T-helper 1 cell treated with Interleukin-12 subunit alpha and Interleukin-12 subunit beta and Interleukin-4 antibody, amounts not matched to agents 30 μg/mL and 1 μg/mL, for 36 hours (primary cell): Measurements from ENCODE around the gene IFT43.
"Not testable (repeated sequence)": the region's sequence is repeated elsewhere in the genome, so short reads cannot be mapped to it uniquely, and the experiment has no call there.

Experiments
- H3K27ac Mint-ChIP-seq: one replicate; pipeline ENCODE4 v1.8.0; 2021; ENCODE audit warnings: mild to moderate bottlenecking, mixed read lengths
- H3K27me3 Mint-ChIP-seq: one replicate; pipeline ENCODE4 v1.8.0; 2021; ENCODE audit warnings: low read depth, mixed read lengths
- H3K36me3 Mint-ChIP-seq: one replicate; pipeline ENCODE4 v1.8.0; 2021; ENCODE audit warnings: low read depth, mixed read lengths
- H3K4me1 Mint-ChIP-seq: one replicate; pipeline ENCODE4 v1.8.0; 2021; ENCODE audit warnings: low read depth, mixed read lengths
- H3K4me3 Mint-ChIP-seq: one replicate; pipeline ENCODE4 v1.8.0; 2021; ENCODE audit warnings: mild to moderate bottlenecking, moderate library complexity, mixed read lengths
- H3K9me3 Mint-ChIP-seq: one replicate; pipeline ENCODE4 v1.8.0; 2021; ENCODE audit warnings: mixed read lengths

IFT43 gene

GRCh38 chr14:75987201-75987970 lies 1.8 kb downstream of the IFT43 start:
- Mint-ChIP-seq H3K27ac (no peak overlapping the region), H3K36me3 (no peaks in the 10 kb centered on the region), H3K4me3 (no peak overlapping the region), H3K9me3 (no peaks in the 10 kb centered on the region), H3K27me3 (peaks cover 20% of the 10 kb centered on the region), H3K4me1 (peaks cover 14% of the 10 kb centered on the region)

GRCh38 chr14:75989134-75989533 lies 3.6 kb downstream of the IFT43 start:
- peaks cover 14% of the 10 kb centered on the region for H3K4me1 Mint-ChIP-seq
- H3K4me3 Mint-ChIP-seq, result no peak overlapping the region
- H3K27me3 Mint-ChIP-seq, result peaks cover 7% of the 10 kb centered on the region
- H3K36me3 Mint-ChIP-seq, result no peaks in the 10 kb centered on the region
- H3K9me3 Mint-ChIP-seq, result no peaks in the 10 kb centered on the region
- no peak overlapping the region for H3K27ac Mint-ChIP-seq

GRCh38 chr14:75990297-75990696 lies 4.7 kb downstream of the IFT43 start:
- no peaks in the 10 kb centered on the region for H3K27me3 Mint-ChIP-seq
- peaks cover 13% of the 10 kb centered on the region for H3K4me1 Mint-ChIP-seq
- H3K27ac Mint-ChIP-seq, result no peak overlapping the region
- no peaks in the 10 kb centered on the region for H3K9me3 Mint-ChIP-seq
- H3K4me3 Mint-ChIP-seq, result no peak overlapping the region
- H3K36me3 Mint-ChIP-seq, result no peaks in the 10 kb centered on the region

DNA sequence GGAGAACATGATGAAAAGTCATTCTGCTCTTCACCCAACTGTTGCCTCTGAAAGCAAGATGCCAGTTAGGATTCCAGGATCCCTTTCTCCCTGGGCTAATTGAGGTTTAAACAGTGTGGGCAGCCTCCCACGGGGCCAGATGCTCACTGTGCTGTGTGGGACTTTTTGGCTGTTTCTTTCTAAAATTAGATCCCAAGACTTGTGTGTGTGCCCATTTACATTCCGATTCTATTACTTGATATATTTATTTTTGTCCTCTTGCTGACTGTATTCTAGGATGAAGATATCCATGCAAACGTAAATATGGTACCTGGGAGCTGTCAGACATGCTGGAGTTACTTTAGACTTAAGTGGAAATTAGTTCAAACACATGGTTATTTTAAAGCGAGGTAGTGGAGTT lies 6.2 kb downstream of the IFT43 start:
- Mint-ChIP-seq H3K9me3 (no peaks in the 10 kb centered on the region), H3K4me1 (peaks cover 3% of the 10 kb centered on the region), H3K27ac (no peak overlapping the region), H3K4me3 (no peak overlapping the region), H3K27me3 (no peaks in the 10 kb centered on the region), H3K36me3 (no peaks in the 10 kb centered on the region)

- no peaks in the 10 kb centered on the region for H3K36me3 Mint-ChIP-seq
- no peaks in the 10 kb centered on the region for H3K4me1 Mint-ChIP-seq
- H3K27ac Mint-ChIP-seq, result no peak overlapping the region
- H3K9me3 Mint-ChIP-seq, result no peaks in the 10 kb centered on the region
- no peak overlapping the region for H3K4me3 Mint-ChIP-seq
- H3K27me3 Mint-ChIP-seq, result no peaks in the 10 kb centered on the region
These were observed 8.0 kb downstream of the IFT43 start for GRCh38 chr14:75993567-75994041.

- Mint-ChIP-seq H3K27me3 (no peaks in the 10 kb centered on the region), H3K27ac (no peak overlapping the region), H3K4me3 (no peak overlapping the region), H3K4me1 (no peaks in the 10 kb centered on the region), H3K9me3 (no peaks in the 10 kb centered on the region), H3K36me3 (no peaks in the 10 kb centered on the region)
These were observed 9.9 kb downstream of the IFT43 start for GRCh38 chr14:75995372-75996041.

DNA sequence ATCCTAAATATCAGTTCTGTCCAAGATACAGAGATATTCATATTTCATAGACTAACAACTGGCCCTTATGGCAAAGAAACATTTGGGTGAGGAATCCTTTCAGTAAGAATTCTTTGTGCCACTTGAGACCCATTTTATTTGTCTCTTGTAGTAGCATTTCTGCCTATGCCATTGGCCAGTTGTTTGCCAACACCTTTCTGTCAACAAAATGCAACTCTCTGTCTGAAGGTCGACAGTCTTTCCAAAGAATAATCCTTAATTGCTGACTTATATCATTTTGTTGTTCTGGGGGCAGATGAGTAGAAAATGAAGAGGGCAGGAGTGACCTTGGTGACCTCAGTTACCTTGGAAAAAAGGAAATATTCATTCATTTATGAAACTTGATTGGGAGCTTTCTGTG lies 10.9 kb downstream of the IFT43 start:
- H3K27ac Mint-ChIP-seq, result no peak overlapping the region
- H3K4me3 Mint-ChIP-seq, result no peak overlapping the region
- no peaks in the 10 kb centered on the region for H3K9me3 Mint-ChIP-seq
- no peaks in the 10 kb centered on the region for H3K36me3 Mint-ChIP-seq
- H3K27me3 Mint-ChIP-seq, result no peaks in the 10 kb centered on the region
- H3K4me1 Mint-ChIP-seq, result no peaks in the 10 kb centered on the region

- no peaks in the 10 kb centered on the region for H3K27me3 Mint-ChIP-seq
- no peak overlapping the region for H3K27ac Mint-ChIP-seq
- H3K4me3 Mint-ChIP-seq, result no peak overlapping the region
- no peaks in the 10 kb centered on the region for H3K4me1 Mint-ChIP-seq
- H3K36me3 Mint-ChIP-seq, result peaks cover 1% of the 10 kb centered on the region
- H3K9me3 Mint-ChIP-seq, result peaks cover 3% of the 10 kb centered on the region
These were observed 14.1 kb downstream of the IFT43 start for GRCh38 chr14:75999511-76000190.

GRCh38 chr14:76002383-76002782 lies 16.8 kb downstream of the IFT43 start:
- Mint-ChIP-seq H3K27me3 (no peaks in the 10 kb centered on the region), H3K27ac (no peak overlapping the region), H3K4me3 (no peak overlapping the region), H3K9me3 (peaks cover 10% of the 10 kb centered on the region), H3K36me3 (peaks cover 3% of the 10 kb centered on the region), H3K4me1 (no peaks in the 10 kb centered on the region)

GRCh38 chr14:76006253-76006652 lies 20.7 kb downstream of the IFT43 start:
- Mint-ChIP-seq H3K9me3 (peaks cover 10% of the 10 kb centered on the region), H3K4me1 (no peaks in the 10 kb centered on the region), H3K36me3 (peaks cover 3% of the 10 kb centered on the region)

GRCh38 chr14:76007379-76007778 lies 21.8 kb downstream of the IFT43 start:
- Mint-ChIP-seq H3K36me3 (peaks cover 3% of the 10 kb centered on the region), H3K9me3 (peaks cover 10% of the 10 kb centered on the region), H3K27ac (no peak overlapping the region), H3K27me3 (no peaks in the 10 kb centered on the region), H3K4me3 (no peak overlapping the region), H3K4me1 (no peaks in the 10 kb centered on the region)

More at GRCh38 chr14:76006253-76006652, 20.7 kb downstream of the IFT43 start:
- H3K27me3 Mint-ChIP-seq, result no peaks in the 10 kb centered on the region
- H3K27ac Mint-ChIP-seq, result no peak overlapping the region
- no peak overlapping the region for H3K4me3 Mint-ChIP-seq

- no peaks in the 10 kb centered on the region for H3K27me3 Mint-ChIP-seq
- no peak overlapping the region for H3K27ac Mint-ChIP-seq
- H3K4me3 Mint-ChIP-seq, result no peak overlapping the region
- H3K4me1 Mint-ChIP-seq, result no peaks in the 10 kb centered on the region
- H3K9me3 Mint-ChIP-seq, result peaks cover 10% of the 10 kb centered on the region
- H3K36me3 Mint-ChIP-seq, result peaks cover 3% of the 10 kb centered on the region
These were observed 22.3 kb downstream of the IFT43 start for GRCh38 chr14:76007852-76008251.

GRCh38 chr14:76009627-76010026 lies 24.1 kb downstream of the IFT43 start:
- not testable (repeated sequence) for H3K9me3 Mint-ChIP-seq, H3K27ac Mint-ChIP-seq, H3K4me1 Mint-ChIP-seq, H3K36me3 Mint-ChIP-seq, H3K27me3 Mint-ChIP-seq, H3K4me3 Mint-ChIP-seq

DNA sequence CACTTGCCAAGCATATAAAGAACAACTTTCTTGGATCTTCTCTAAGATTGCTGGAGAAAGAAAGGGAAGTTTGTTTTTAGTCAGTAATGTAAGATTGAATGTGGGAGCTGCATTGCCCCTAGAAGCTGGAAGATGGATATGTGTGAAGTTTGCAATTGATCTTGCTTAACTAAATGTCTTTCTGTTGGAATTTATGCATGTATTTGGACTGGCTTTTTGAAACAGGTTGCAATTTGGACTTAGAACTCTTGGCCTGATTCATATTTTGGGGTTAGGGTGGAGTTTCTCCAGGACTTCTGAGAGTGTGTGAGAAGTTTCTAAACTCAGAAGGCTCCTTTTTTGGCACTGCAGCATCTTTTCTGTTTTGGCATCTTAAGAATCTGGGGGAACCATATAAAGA lies 26.4 kb downstream of the IFT43 start:
- Mint-ChIP-seq H3K4me1 (no peaks in the 10 kb centered on the region), H3K4me3 (no peak overlapping the region), H3K9me3 (no peaks in the 10 kb centered on the region), H3K27me3 (no peaks in the 10 kb centered on the region), H3K36me3 (no peaks in the 10 kb centered on the region), H3K27ac (no peak overlapping the region)

- H3K4me3 Mint-ChIP-seq, result no peak overlapping the region
- H3K27ac Mint-ChIP-seq, result no peak overlapping the region
- no peaks in the 10 kb centered on the region for H3K27me3 Mint-ChIP-seq
- H3K4me1 Mint-ChIP-seq, result no peaks in the 10 kb centered on the region
- H3K9me3 Mint-ChIP-seq, result no peaks in the 10 kb centered on the region
- no peaks in the 10 kb centered on the region for H3K36me3 Mint-ChIP-seq
These were observed 26.8 kb downstream of the IFT43 start for GRCh38 chr14:76012354-76012753.
